ENCODE data around the gene ST6GALNAC1. TPM values are rescaled to one million over a fixed set of nuclear protein-coding genes. Genes with fewer than 3 reads are reported as not detected.
A peak's percentile ranks its signal among the peaks of the same experiment; 100 is the strongest.

The ST6GALNAC1 gene
- total RNA-seq, 4 donors from 2014 or later = 121 to 281 (median 182) TPM

DNA sequence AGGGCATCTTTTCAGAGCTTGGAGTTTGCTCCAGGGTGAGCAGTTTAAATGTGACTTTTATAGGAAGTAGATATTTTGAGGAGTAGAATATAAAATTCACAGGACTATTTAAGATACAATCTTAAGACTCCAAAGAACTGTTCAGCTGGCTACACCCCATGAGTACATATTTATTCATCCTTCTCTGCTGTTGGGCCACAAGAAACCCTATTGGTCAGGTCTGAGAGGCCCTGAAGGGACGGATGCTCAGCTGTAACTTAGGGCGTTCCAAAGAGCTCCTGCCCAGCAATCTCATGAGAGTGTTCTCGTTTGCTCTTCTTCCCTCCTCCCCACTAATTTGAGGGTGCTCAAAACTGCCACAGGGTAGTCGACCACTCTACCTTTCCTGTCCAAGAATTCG, 65.2 kb downstream of the ST6GALNAC1 start:
- H3K27ac ChIP-seq = peak overlapping the region in 1 of 4 donors; percentile 13
- DNase-seq = no peak
- no peak overlapping the region for H3K4me3 ChIP-seq
- no peaks in the 10 kb centered on the region for H3K36me3 ChIP-seq
- TF ChIP-seq EP300 (IDR thresholded peaks at IDR 0.05; ENCODE audit: low read depth) (no peak), POLR2A (IDR thresholded peaks at IDR 0.05) (no peak), POLR2AphosphoS5 (IDR thresholded peaks at IDR 0.05) (no peak), CTCF (IDR thresholded peaks at IDR 0.05) (no peak)
- H3K27me3 ChIP-seq = no peaks in the 10 kb centered on the region
- no peaks in the 10 kb centered on the region for H3K4me1 ChIP-seq
- intact Hi-C loops (cut with DNase I; ENCODE audit: low total_unique reads) = no loop called here
- in situ Hi-C loops (cut with MboI; ENCODE audit: low pct_ligation_motif_present in 1 of 4, low pct_unique_long_range_greater_than_20kb in 1 of 4, low sequenced_read_pairs in 3 of 4) = no loop called here
- H3K9me3 ChIP-seq = no peaks in the 10 kb centered on the region
- 50 to 68% methylated on average over 2 to 5 of the region's 5 CpGs for WGBS, 2 donors (ENCODE audit: low coverage in 1 of 2)

DNA sequence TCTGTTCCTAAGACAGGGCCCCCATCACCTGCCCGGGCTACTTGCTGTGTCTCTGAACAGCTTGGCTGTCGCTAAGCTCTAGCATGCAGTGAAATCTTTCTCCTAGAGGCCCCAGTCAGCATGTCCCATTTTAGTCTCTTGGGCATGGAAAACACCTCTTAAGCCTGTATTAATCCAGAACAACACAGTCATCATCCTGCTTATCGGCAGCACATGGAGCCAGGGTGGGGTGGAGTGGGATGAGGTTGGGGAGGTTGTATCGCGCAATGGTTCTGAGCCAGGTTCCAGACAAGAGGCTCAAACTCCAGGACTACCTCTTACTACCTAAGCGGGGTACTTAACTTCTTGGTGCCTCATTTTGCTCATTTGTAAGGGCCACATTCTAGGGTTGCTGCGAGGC, 65.7 kb downstream of the ST6GALNAC1 start:
- intact Hi-C loops (cut with DNase I; ENCODE audit: low total_unique reads) = no loop called here
- in situ Hi-C loops (cut with MboI; ENCODE audit: low pct_ligation_motif_present in 1 of 4, low pct_unique_long_range_greater_than_20kb in 1 of 4, low sequenced_read_pairs in 3 of 4) = no loop called here
- Histone ChIP-seq H3K4me1 (no peaks in the 10 kb centered on the region), H3K27me3 (no peaks in the 10 kb centered on the region), H3K4me3 (no peak overlapping the region), H3K9me3 (no peaks in the 10 kb centered on the region), H3K27ac (peak overlapping the region in 1 of 4 donors; percentile 4), H3K36me3 (no peaks in the 10 kb centered on the region)
- 95 to 100% methylated on average over 1 to 7 of the region's 7 CpGs for WGBS, 2 donors (ENCODE audit: low coverage in 1 of 2)
- DNase-seq = no peak
- TF ChIP-seq POLR2A (IDR thresholded peaks at IDR 0.05) (no peak), CTCF (IDR thresholded peaks at IDR 0.05) (no peak), EP300 (IDR thresholded peaks at IDR 0.05; ENCODE audit: low read depth) (no peak), POLR2AphosphoS5 (IDR thresholded peaks at IDR 0.05) (no peak)

- WGBS, 2 donors (ENCODE audit: low coverage in 1 of 2) = 87 to 93% methylated on average over 9 of the region's 9 CpGs
- TF ChIP-seq CTCF (IDR thresholded peaks at IDR 0.05) (no peak), EP300 (IDR thresholded peaks at IDR 0.05; ENCODE audit: low read depth) (no peak), POLR2A (IDR thresholded peaks at IDR 0.05) (no peak), POLR2AphosphoS5 (IDR thresholded peaks at IDR 0.05) (no peak)
- DNase-seq = no peak
- no peak overlapping the region for H3K27ac ChIP-seq
- no peaks in the 10 kb centered on the region for H3K27me3 ChIP-seq
- in situ Hi-C loops (cut with MboI; ENCODE audit: low pct_ligation_motif_present in 1 of 4, low pct_unique_long_range_greater_than_20kb in 1 of 4, low sequenced_read_pairs in 3 of 4) = no loop called here
- intact Hi-C loops (cut with DNase I; ENCODE audit: low total_unique reads) = no loop called here
- H3K4me1 ChIP-seq = no peaks in the 10 kb centered on the region
- H3K36me3 ChIP-seq = no peaks in the 10 kb centered on the region
- H3K9me3 ChIP-seq = no peaks in the 10 kb centered on the region
- H3K4me3 ChIP-seq = no peak overlapping the region
Measured at GRCh38 chr17:76576189-76576588, 67.4 kb downstream of the ST6GALNAC1 start.

- Histone ChIP-seq H3K36me3 (no peaks in the 10 kb centered on the region), H3K27me3 (no peaks in the 10 kb centered on the region), H3K4me1 (no peaks in the 10 kb centered on the region), H3K4me3 (no peak overlapping the region), H3K27ac (peak overlapping the region in 1 of 4 donors; percentile 43), H3K9me3 (no peaks in the 10 kb centered on the region)
- TF ChIP-seq POLR2AphosphoS5 (IDR thresholded peaks at IDR 0.05) = no peak
- TF ChIP-seq EP300 (IDR thresholded peaks at IDR 0.05; ENCODE audit: low read depth) = no peak
- no peak for TF ChIP-seq CTCF (IDR thresholded peaks at IDR 0.05)
- no peak for TF ChIP-seq POLR2A (IDR thresholded peaks at IDR 0.05)
- no peak for DNase-seq
- in situ Hi-C loops (cut with MboI; ENCODE audit: low pct_ligation_motif_present in 1 of 4, low pct_unique_long_range_greater_than_20kb in 1 of 4, low sequenced_read_pairs in 3 of 4) = no loop called here
- intact Hi-C loops (cut with DNase I; ENCODE audit: low total_unique reads) = no loop called here
- 74% methylated on average over 5 of the region's 5 CpGs; no CpG with 5 or more reads in 1 of the 2 donors for WGBS, 2 donors (ENCODE audit: low coverage in 1 of 2)
Measured at GRCh38 chr17:76575570-76575969, 68.0 kb downstream of the ST6GALNAC1 start.

Small RNA genes within 50 kb of the gene (small RNA-seq; reads per million reads assigned to genes)
- gene AC015802.2 = 0 reads per million in 4 donors
- 0 reads per million in 4 donors for gene RNU6-227P

Other genes starting within 250 kb of the ST6GALNAC1 start
- 10 to 100 TPM in 3 of 4 donors, 1 to 10 TPM in 1; 9.8 to 28.8 (median 15.9) TPM for gene UBE2O, start 190.6 kb downstream of the ST6GALNAC1 start, total RNA-seq
- gene AANAT, start 176.2 kb downstream of the ST6GALNAC1 start, total RNA-seq = not detected
- 10 to 100 TPM; 11.3 to 47.4 (median 23.2) TPM for gene RHBDF2, start 142.3 kb downstream of the ST6GALNAC1 start, total RNA-seq
- 10 to 100 TPM in 2 of 4 donors, 1 to 10 TPM in 2; 7.5 to 20.1 (median 11.3) TPM for gene CYGB, start 106.0 kb downstream of the ST6GALNAC1 start, total RNA-seq
- gene PRCD, start 103.7 kb downstream of the ST6GALNAC1 start, total RNA-seq = 1 to 10 TPM in 1 of 4 donors, under 1 TPM in 1, not detected in 2; 0.64 to 6.8 TPM
- gene ST6GALNAC2, start 57.9 kb downstream of the ST6GALNAC1 start, total RNA-seq = 1 to 10 TPM in 3 of 4 donors, not detected in 1; 1.4 to 4.4 (median 1.6) TPM
- 100 to 1,000 TPM in 1 of 4 donors, 10 to 100 TPM in 3; 31.0 to 633 (median 52.5) TPM for gene MXRA7, start 67.2 kb upstream of the ST6GALNAC1 start, total RNA-seq
- gene JMJD6, start 82.8 kb upstream of the ST6GALNAC1 start, total RNA-seq = 10 to 100 TPM; 25.4 to 58.4 (median 26.9) TPM
- gene METTL23, start 83.1 kb upstream of the ST6GALNAC1 start, total RNA-seq = 10 to 100 TPM in 3 of 4 donors, not detected in 1; 11.2 to 34.1 (median 24.7) TPM
- 1,000 to 10,000 TPM in 1 of 4 donors, 100 to 1,000 TPM in 3; 193 to 1,196 (median 348) TPM for gene SRSF2, start 93.6 kb upstream of the ST6GALNAC1 start, total RNA-seq
- gene MFSD11, start 94.4 kb upstream of the ST6GALNAC1 start, total RNA-seq = 10 to 100 TPM in 3 of 4 donors, 1 to 10 TPM in 1; 7.6 to 41.3 (median 25.7) TPM
- not detected for gene MGAT5B, start 224.6 kb upstream of the ST6GALNAC1 start, total RNA-seq

Measured in transverse colon (tissue), 4 donors.